ENCODE data around the gene PRR23E.

PRR23E gene

GRCh38 chr3:127149621-127150310 is 43.2 kb upstream of the PRR23E start:
- TF ChIP-seq CTBP1 (IDR thresholded peaks at IDR 0.05; ENCODE audit: borderline replicate concordance) (no peak), BHLHE40 (IDR thresholded peaks at IDR 0.05; ENCODE audit: borderline replicate concordance) (no peak), LEF1 (IDR thresholded peaks at IDR 0.05; ENCODE audit: borderline replicate concordance) (no peak), SP1 (IDR thresholded peaks at IDR 0.05) (no peak), TARDBP (IDR thresholded peaks at IDR 0.05) (no peak), ELF4 (IDR thresholded peaks at IDR 0.05) (no peak)
- CTCF ChIA-PET = no interaction called here
- POLR2A ChIA-PET = no interaction called here
- DNase-seq (ENCODE audit: extremely low spot score) = no peak

DNA sequence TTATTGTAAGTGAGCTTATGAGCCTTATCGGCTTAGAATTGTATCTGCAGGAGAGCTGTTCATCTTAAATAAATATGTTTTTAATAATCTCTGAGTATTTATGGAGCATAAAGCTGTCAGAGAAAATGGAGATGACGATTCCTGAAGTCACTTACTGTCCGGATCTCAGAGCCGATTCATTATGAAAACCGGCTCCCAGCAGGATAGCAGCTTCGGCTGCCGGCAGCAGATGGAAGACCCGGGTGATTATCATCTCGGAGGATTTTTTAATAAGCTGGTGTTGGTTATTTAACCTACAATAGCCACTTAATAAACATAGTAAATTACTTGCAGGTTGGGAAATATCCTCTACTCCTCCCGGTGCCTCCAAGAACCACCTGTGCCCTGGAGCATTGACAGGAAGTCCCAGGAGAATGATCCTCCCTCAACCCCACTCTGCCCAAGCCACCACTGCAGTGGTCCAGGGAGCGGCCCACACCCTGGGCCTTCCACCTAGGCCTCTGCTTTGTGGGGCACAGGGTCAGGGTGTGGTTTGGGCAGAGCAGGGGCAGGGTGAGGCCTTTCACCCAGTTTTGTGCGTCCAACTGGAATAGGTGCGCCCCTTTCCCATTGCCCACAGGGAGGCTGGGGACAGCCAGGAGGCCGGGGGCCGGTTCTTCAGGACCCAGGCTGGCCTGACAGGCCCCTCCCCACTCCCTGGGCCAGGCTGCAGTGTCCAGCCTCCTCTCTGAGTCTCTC is 42.2 kb upstream of the PRR23E start:
- DNase-seq (ENCODE audit: extremely low spot score) = no peak
- POLR2A ChIA-PET = no interaction called here
- CTCF ChIA-PET = no interaction called here
- TF ChIP-seq ARNT (IDR thresholded peaks at IDR 0.05) = no peak
- TF ChIP-seq, protein P1, sequence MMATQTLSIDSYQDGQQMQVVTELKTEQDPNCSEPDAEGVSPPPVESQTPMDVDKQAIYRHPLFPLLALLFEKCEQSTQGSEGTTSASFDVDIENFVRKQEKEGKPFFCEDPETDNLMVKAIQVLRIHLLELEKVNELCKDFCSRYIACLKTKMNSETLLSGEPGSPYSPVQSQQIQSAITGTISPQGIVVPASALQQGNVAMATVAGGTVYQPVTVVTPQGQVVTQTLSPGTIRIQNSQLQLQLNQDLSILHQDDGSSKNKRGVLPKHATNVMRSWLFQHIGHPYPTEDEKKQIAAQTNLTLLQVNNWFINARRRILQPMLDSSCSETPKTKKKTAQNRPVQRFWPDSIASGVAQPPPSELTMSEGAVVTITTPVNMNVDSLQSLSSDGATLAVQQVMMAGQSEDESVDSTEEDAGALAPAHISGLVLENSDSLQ (IDR thresholded peaks at IDR 0.05) = no peak
- TF ChIP-seq FOXA1 (IDR thresholded peaks at IDR 0.05) = no peak
- TF ChIP-seq SUZ12 (IDR thresholded peaks at IDR 0.05) = no peak
- no peak for TF ChIP-seq TARDBP (IDR thresholded peaks at IDR 0.05)
- TF ChIP-seq SP1 (IDR thresholded peaks at IDR 0.05) = no peak
- TF ChIP-seq HDGF (IDR thresholded peaks at IDR 0.05; ENCODE audit: borderline replicate concordance) = no peak
- no peak for TF ChIP-seq ZNF384 (IDR thresholded peaks at IDR 0.05)
- TF ChIP-seq LEF1 (IDR thresholded peaks at IDR 0.05; ENCODE audit: borderline replicate concordance) = no peak
- TF ChIP-seq L3MBTL2 (conservative IDR thresholded peaks at IDR 0.05) = no peak
- no peak for TF ChIP-seq FOXK2 (IDR thresholded peaks at IDR 0.05)
- TF ChIP-seq ELF4 (IDR thresholded peaks at IDR 0.05) = no peak
- no peak for TF ChIP-seq NFRKB (IDR thresholded peaks at IDR 0.05)
- TF ChIP-seq FOXM1 (IDR thresholded peaks at IDR 0.05; ENCODE audit: borderline replicate concordance) = no peak

DNA sequence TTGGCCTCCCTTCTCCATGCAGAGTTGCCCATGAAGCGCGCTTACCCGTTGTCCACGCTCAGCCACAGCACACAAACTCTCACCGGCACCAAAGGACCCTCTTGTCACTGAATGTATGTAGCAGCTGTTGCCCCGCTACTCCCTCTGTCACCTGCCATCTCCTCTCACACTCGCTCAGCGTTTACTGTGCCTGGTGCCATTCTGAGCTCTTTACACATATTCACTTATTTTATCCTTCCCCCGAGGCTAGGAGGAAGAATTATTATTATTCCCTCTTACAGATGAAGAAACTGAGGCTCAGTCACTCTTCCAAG is 41.7 kb upstream of the PRR23E start:
- ChIA-PET POLR2A (no interaction called here), CTCF (no interaction called here)
- TF ChIP-seq ZNF384 (IDR thresholded peaks at IDR 0.05) (no peak), FOXM1 (IDR thresholded peaks at IDR 0.05; ENCODE audit: borderline replicate concordance) (no peak), ELF4 (IDR thresholded peaks at IDR 0.05) (no peak), TARDBP (IDR thresholded peaks at IDR 0.05) (no peak), L3MBTL2 (conservative IDR thresholded peaks at IDR 0.05) (no peak), ARNT (IDR thresholded peaks at IDR 0.05) (no peak), FOXA1 (IDR thresholded peaks at IDR 0.05) (no peak), CTBP1 (IDR thresholded peaks at IDR 0.05; ENCODE audit: borderline replicate concordance) (no peak), BHLHE40 (IDR thresholded peaks at IDR 0.05; ENCODE audit: borderline replicate concordance) (no peak), LEF1 (IDR thresholded peaks at IDR 0.05; ENCODE audit: borderline replicate concordance) (no peak)
- no peak for DNase-seq (ENCODE audit: extremely low spot score)

- CTCF ChIA-PET = no interaction called here
- no peak for TF ChIP-seq FOXM1 (IDR thresholded peaks at IDR 0.05; ENCODE audit: borderline replicate concordance)
- no peak for TF ChIP-seq ARNT (IDR thresholded peaks at IDR 0.05)
- TF ChIP-seq LEF1 (IDR thresholded peaks at IDR 0.05; ENCODE audit: borderline replicate concordance) = no peak
- no peak for TF ChIP-seq CTBP1 (IDR thresholded peaks at IDR 0.05; ENCODE audit: borderline replicate concordance)
- TF ChIP-seq ZNF384 (IDR thresholded peaks at IDR 0.05) = no peak
- no peak for TF ChIP-seq L3MBTL2 (conservative IDR thresholded peaks at IDR 0.05)
- TF ChIP-seq ELF4 (IDR thresholded peaks at IDR 0.05) = no peak
- TF ChIP-seq SP1 (IDR thresholded peaks at IDR 0.05) = no peak
- TF ChIP-seq FOXA1 (IDR thresholded peaks at IDR 0.05) = no peak
- no peak for DNase-seq (ENCODE audit: extremely low spot score)
- POLR2A ChIA-PET = no interaction called here
Observed at GRCh38 chr3:127151992-127152650, 40.8 kb upstream of the PRR23E start.

GRCh38 chr3:127152684-127153505 is 40.0 kb upstream of the PRR23E start:
- ChIA-PET POLR2A (no interaction called here), CTCF (no interaction called here)
- TF ChIP-seq L3MBTL2 (conservative IDR thresholded peaks at IDR 0.05) = no peak
- TF ChIP-seq SP1 (IDR thresholded peaks at IDR 0.05) = no peak
- no peak for TF ChIP-seq CTBP1 (IDR thresholded peaks at IDR 0.05; ENCODE audit: borderline replicate concordance)
- TF ChIP-seq TARDBP (IDR thresholded peaks at IDR 0.05) = no peak
- TF ChIP-seq HDGF (IDR thresholded peaks at IDR 0.05; ENCODE audit: borderline replicate concordance) = no peak
- no peak for TF ChIP-seq FOXA1 (IDR thresholded peaks at IDR 0.05)
- TF ChIP-seq FOXK2 (IDR thresholded peaks at IDR 0.05) = no peak
- TF ChIP-seq FOXM1 (IDR thresholded peaks at IDR 0.05; ENCODE audit: borderline replicate concordance) = no peak
- no peak for TF ChIP-seq BHLHE40 (IDR thresholded peaks at IDR 0.05; ENCODE audit: borderline replicate concordance)
- TF ChIP-seq SUZ12 (IDR thresholded peaks at IDR 0.05) = no peak
- TF ChIP-seq NFRKB (IDR thresholded peaks at IDR 0.05) = no peak
- no peak for TF ChIP-seq ELF4 (IDR thresholded peaks at IDR 0.05)
- no peak for DNase-seq (ENCODE audit: extremely low spot score)

GRCh38 chr3:127153506-127153815 is 39.5 kb upstream of the PRR23E start:
- no peak for TF ChIP-seq ELF4 (IDR thresholded peaks at IDR 0.05)
- no peak for TF ChIP-seq SP1 (IDR thresholded peaks at IDR 0.05)
- TF ChIP-seq HDGF (IDR thresholded peaks at IDR 0.05; ENCODE audit: borderline replicate concordance) = no peak
- DNase-seq (ENCODE audit: extremely low spot score) = no peak
- POLR2A ChIA-PET = no interaction called here
- CTCF ChIA-PET = no interaction called here
